ENCODE results near the gene MEGF8. TPM values are rescaled to one million over a fixed set of nuclear protein-coding genes. Genes with fewer than 3 reads are reported as not detected.

MEGF8 gene
- total and polyA plus RNA-seq, 2 of the 8 experiments (the other 6 are each of a cell fraction or from before 2014, with no cell fraction given): 13.0 to 23.7 TPM

- TF ChIP-seq CHD7 (IDR thresholded peaks at IDR 0.05; ENCODE audit: insufficient replicate concordance, low read length): no peak
- no peak for TF ChIP-seq SP2 (IDR thresholded peaks at IDR 0.05; ENCODE audit: low read length)
- TF ChIP-seq HDAC2 (IDR thresholded peaks at IDR 0.05; ENCODE audit: borderline replicate concordance in 1 of 2, low read depth in 2 of 2, low read length in 2 of 2): no peak
- no peak for TF ChIP-seq CBX8 (IDR thresholded peaks at IDR 0.05; ENCODE audit: borderline replicate concordance, low read depth, low read length)
- TF ChIP-seq MAFK (IDR thresholded peaks at IDR 0.05; ENCODE audit: low read depth, low read length): no peak
- TF ChIP-seq SAP30 (IDR thresholded peaks at IDR 0.05; ENCODE audit: insufficient read depth, insufficient replicate concordance, low read length): no peak
- no peak for TF ChIP-seq SIN3A (conservative IDR thresholded peaks at IDR 0.05 in 1 of 2, IDR thresholded peaks at IDR 0.05 in 1 of 2; ENCODE audit: low read depth in 1 of 2, low read length in 2 of 2)
Measured at GRCh38 chr19:42287827-42288107, 37.7 kb upstream of the MEGF8 start (continued).
